Epithelial cell of proximal tubule (primary cell): ENCODE data around the gene GRID1. TPM values are rescaled to one million over a fixed set of nuclear protein-coding genes. Genes with fewer than 3 reads are reported as not detected.
A peak's percentile ranks its signal among the peaks of the same experiment; 100 is the strongest.

Experiments
- DNase-seq: peaks from one replicate; pipeline ENCODE4 v3.0.0-alpha.2; 2011; ENCODE audit warnings: low read depth
- H3K4me3 ChIP-seq: 2 replicates; pipeline ENCODE4 v1.5.1; 2011; ENCODE audit warnings: low read depth, mild to moderate bottlenecking, low read length
- total RNA-seq: library from RNA; depleted of rRNA; stranded (reverse); fragments of >200 nt; gene quantifications from 2 replicates; pipeline ENCODE4 v1.2.3, GENCODE V29; 2015
- TF ChIP-seq, protein P1 (sequence below): conservative IDR thresholded peaks from 2 replicates; pipeline ENCODE4 v1.5.1; 2012; ENCODE audit warnings: low read depth, mild to moderate bottlenecking, low read length

GRID1 gene
- 0.52 TPM in 1 of 2 replicates, not detected in the other for total RNA-seq

DNA sequence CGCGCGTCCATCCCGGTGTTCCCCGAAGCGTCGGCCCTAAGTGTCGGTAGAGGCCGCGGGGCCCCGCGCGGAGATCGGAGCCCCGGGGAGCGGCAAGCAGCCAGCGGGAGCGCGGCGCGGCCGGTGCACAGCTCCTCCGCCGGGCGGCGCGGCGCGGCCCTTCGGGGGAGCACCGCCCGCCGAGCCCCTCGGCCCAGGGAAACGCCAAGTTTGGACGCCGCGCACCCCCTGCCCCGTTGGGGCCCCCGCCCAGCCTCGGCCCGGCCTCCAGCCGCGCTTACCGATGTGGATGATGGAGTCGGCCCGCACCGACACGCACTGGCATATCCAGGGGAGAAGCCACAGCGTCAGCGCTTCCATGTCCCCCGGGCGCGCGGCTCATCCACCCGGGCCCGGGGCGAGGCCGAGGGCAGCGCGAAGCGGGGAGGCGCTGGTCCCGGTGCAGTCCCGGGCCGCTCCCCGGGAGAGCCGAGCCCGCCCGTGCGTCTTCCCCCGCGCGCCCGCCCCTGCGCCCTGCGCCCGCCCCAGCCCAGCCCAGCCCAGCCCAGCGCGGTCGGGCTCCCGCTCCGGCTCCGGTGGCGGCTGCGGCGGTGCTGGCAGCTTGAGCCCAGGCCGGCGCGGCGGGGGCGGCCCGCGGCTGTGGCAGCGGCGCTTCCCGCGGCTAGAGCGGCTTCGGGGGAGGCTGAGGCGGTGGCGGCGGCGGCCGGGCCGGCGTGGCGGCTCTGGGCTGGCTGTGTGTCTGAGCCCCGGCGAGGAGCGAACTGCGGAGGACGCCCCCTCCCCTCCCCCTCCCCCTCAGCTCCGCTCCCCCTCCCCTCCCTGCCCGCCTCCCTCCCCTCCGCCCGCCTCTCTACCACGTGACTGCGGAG, at the start of gene GRID1:
GRID1 (minus strand) TSS at position 763 of the 869 bp plus-strand sequence.
- no peak for DNase-seq
- TF ChIP-seq, protein P1, sequence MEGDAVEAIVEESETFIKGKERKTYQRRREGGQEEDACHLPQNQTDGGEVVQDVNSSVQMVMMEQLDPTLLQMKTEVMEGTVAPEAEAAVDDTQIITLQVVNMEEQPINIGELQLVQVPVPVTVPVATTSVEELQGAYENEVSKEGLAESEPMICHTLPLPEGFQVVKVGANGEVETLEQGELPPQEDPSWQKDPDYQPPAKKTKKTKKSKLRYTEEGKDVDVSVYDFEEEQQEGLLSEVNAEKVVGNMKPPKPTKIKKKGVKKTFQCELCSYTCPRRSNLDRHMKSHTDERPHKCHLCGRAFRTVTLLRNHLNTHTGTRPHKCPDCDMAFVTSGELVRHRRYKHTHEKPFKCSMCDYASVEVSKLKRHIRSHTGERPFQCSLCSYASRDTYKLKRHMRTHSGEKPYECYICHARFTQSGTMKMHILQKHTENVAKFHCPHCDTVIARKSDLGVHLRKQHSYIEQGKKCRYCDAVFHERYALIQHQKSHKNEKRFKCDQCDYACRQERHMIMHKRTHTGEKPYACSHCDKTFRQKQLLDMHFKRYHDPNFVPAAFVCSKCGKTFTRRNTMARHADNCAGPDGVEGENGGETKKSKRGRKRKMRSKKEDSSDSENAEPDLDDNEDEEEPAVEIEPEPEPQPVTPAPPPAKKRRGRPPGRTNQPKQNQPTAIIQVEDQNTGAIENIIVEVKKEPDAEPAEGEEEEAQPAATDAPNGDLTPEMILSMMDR, result no peak

DNA sequence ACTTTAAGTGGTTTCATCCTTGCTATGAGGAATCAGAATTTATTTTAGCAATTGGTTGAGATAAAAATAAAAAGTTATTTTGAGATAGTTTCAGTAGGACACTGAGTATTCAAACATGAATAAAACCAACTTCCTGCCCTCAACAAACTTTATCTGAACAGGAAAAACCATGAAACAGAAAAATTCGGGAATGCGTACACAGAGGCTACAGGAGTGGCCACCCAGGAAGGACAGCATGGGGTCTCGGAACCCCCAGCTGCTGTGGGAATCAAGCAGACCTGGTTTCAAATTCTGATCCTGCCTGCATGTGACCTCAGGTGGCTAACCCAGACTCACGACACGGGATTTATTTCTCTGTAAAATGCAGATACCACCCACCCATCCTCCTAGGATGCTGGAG, 49.0 kb upstream of the GRID1 start:
- DNase-seq, result no peak
- TF ChIP-seq, protein P1, result no peak
- H3K4me3 ChIP-seq, result no peak overlapping the region

More for the DNA sequence above, at the start of gene GRID1:
- H3K4me3 ChIP-seq, result peak within 1 kb of the TSS; percentile 36

DNA sequence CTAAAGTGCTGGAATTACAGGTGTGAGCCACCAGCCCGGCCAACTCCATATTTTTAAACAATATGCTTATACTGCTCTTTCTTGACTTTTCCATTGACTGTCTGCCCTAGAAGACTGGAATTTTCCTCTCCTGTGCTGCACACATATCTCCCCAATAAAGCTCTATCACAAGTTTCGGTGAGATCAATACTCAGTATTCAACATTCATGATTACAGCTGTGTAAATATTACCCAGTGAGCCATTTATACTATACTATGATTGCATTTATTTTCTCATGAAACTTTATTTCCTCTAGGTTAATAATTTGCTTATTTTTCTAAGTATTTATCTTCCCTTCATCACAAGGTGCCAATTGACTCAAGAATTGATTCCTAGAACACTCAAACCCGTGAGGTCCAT, 48.5 kb upstream of the GRID1 start:
- H3K4me3 ChIP-seq, result no peak overlapping the region
- TF ChIP-seq, protein P1, result no peak
- DNase-seq, result no peak

DNA sequence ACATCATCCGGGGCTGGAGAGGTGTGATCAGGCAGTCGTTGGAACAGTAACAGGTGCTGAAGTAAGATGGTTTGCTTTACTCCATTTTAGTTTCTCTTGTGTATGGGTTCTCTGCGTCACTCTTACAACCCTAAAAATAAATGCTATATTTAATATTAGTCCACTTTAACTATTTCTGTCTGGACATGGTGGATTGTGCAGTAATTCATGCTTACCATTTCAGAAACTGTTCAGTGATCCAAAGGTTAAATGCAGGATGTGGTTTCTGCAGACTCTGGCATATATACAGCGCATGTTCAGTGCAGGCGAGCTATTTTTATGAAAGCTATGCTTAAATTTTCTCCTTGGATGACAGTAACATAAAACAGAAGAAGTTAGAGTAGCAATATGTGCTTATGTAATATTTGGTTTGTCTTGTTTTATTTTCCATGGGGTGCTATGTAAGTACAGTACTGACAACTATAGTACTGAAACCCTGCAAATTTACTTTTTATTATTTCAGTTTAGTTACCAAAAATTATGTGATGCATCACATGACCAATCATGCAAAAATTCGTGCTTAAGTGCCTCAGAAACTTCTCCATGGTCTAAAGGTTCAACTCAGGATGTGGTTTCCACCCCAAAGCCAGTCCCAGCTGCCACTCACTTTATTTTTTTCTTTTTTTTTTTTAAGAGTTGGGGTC, 46.6 kb upstream of the GRID1 start:
- H3K4me3 ChIP-seq, result no peak overlapping the region
- DNase-seq, result no peak
- TF ChIP-seq, protein P1, result no peak

DNA sequence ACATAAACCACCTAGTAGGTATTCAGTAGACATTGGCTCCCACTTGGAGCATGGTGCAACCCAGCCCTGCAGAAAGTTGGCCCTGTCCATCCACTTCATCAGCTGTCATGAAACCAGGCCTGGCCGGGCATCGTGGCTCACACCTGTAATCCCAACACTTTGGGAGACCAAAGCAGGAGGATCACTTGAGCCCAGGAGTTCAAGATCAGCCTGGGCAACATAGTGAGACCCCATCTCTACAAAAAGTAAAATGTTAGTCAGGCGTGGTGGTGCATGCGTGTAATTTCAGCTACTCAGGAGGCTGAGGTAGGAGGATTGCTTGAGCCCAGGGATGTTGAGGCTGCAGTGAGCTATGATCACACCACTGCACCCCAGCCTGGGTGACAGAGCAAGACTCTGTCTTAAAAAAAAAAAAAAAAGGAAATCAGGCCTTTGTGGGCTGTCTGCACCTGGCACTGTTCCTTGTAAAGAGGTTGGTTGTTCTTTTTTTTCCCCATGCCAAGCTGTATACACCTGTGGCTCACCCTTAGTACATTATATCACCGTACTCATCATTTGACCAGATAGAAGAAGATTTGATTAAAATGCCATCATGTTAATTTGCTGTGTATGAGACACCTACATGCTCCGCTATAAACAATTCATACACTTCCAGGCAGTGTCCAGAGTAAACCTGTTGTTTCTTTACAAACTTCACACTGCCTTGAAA, 45.4 kb upstream of the GRID1 start:
- no peak overlapping the region for H3K4me3 ChIP-seq
- TF ChIP-seq, protein P1, result no peak

DNA sequence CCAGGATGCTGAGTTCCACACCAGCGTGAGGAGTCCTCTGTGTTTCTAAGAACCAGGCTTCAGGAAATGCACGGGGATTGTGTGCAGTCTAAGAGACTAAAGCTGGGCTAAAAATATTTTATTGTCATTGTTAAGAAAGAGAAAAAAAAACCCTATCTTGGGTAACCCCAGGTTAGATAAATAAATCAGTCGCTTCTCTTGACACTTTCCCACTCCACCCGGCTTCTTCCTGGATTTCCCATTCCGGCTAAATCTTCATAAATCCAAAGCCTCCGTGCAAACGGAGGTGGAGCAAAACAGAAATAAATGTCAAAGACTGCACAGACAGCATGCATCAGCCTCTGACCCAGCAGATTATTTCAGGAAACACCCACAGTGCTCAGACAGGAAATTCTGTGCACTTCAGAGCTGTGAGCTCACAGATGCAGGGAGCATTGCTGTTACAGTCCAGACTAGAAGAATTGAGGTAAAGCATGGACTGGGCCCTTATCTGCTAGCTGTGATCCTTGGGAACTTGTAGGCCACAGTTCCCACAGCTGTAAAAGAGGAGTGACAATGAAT, 44.8 kb upstream of the GRID1 start:
- TF ChIP-seq, protein P1, result no peak
- no peak for DNase-seq

More for the DNA sequence above, 45.4 kb upstream of the GRID1 start:
- DNase-seq, result no peak

More for the DNA sequence above, 44.8 kb upstream of the GRID1 start:
- no peak overlapping the region for H3K4me3 ChIP-seq
